GM12891 (cell line): ENCODE data around the gene DNAJC21. TPM values are rescaled to one million over a fixed set of nuclear protein-coding genes. Genes with fewer than 3 reads are reported as not detected.

Experiments used
- DNase-seq: peaks from one replicate; pipeline ENCODE4 v3.0.0; 2011; ENCODE audit warnings: low spot score; ENCODE audit not compliant: insufficient read length
- FAIRE-seq: peaks from 2 replicates; lab custom pipeline; 2011; peaks lifted over from hg19 to GRCh38; lab: Jason Lieb, UNC
- PAX5 ChIP-seq: IDR thresholded peaks from 2 replicates; pipeline ENCODE4 v1.6.1; 2011; ENCODE audit warnings: low read length, moderate library complexity, mild to moderate bottlenecking; ENCODE audit not compliant: insufficient read depth, severe bottlenecking
- POLR2A ChIP-seq: IDR thresholded peaks from 2 replicates; pipeline ENCODE4 v1.6.1; 2011; ENCODE audit warnings: low read depth, low read length, control low read depth
- POLR2AphosphoS5 ChIP-seq: IDR thresholded peaks from 2 replicates; pipeline ENCODE4 v1.6.1; 2011; ENCODE audit warnings: low read depth, low read length, control low read depth
- POU2F2 ChIP-seq: IDR thresholded peaks from 2 replicates; pipeline ENCODE4 v1.6.1; 2011; ENCODE audit warnings: low read depth, mild to moderate bottlenecking, control low read depth, low read length, moderate library complexity
- SPI1 ChIP-seq: IDR thresholded peaks from 2 replicates; pipeline ENCODE4 v1.6.1; 2011; ENCODE audit warnings: low read depth, low read length, control low read depth
- TAF1 ChIP-seq: IDR thresholded peaks from 2 replicates; pipeline ENCODE4 v1.6.1; 2011; ENCODE audit warnings: low read depth, low read length, control low read depth
- polyA plus RNA-seq: library from polyadenylated mRNA; unstranded; fragments of >200 nt; gene quantifications from one replicate; pipeline ENCODE4 v1.2.1, GENCODE V29; 2012; ENCODE audit warnings: low read depth, missing spikeins, inconsistent platforms; ENCODE audit not compliant: missing spikeins

DNAJC21 gene
- polyA plus RNA-seq, result 28.5 TPM

- FAIRE-seq, result peak; percentile 95
- TF ChIP-seq POLR2AphosphoS5 (no peak), SPI1 (0 out of 2 replicates have a peak, but pooled peaks have one; percentile 17), TAF1 (no peak)
- DNase-seq, result peak; percentile 93
Observed at GRCh38 chr5:34929134-34929719, at the start of gene DNAJC21. TSS of gene DNAJC21 (plus strand) at chr5:34929559. CDS start at chr5:34929820, 261 bp downstream.

- no peak for DNase-seq
Observed at GRCh38 chr5:34881246-34881645, 48.1 kb upstream of the DNAJC21 start.

GRCh38 chr5:34886392-34887119 lies 42.8 kb upstream of the DNAJC21 start:
- FAIRE-seq (no peak), DNase-seq (no peak)
- TF ChIP-seq POLR2A (no peak), SPI1 (no peak), POU2F2 (no peak), PAX5 (no peak), POLR2AphosphoS5 (no peak), TAF1 (no peak)

More at GRCh38 chr5:34881246-34881645, 48.1 kb upstream of the DNAJC21 start:
- no peak for FAIRE-seq
- no peak for TF ChIP-seq SPI1

- DNase-seq (no peak), FAIRE-seq (no peak)
- TF ChIP-seq SPI1 (no peak), POLR2AphosphoS5 (no peak), PAX5 (no peak), POU2F2 (no peak), POLR2A (no peak), TAF1 (no peak)
Observed at GRCh38 chr5:34889394-34889793, 40.0 kb upstream of the DNAJC21 start.

- FAIRE-seq (no peak), DNase-seq (no peak)
- no peak for TF ChIP-seq POLR2AphosphoS5
- no peak for TF ChIP-seq POU2F2
- TF ChIP-seq SPI1, result no peak
- TF ChIP-seq TAF1, result no peak
- TF ChIP-seq PAX5, result no peak
- TF ChIP-seq POLR2A, result no peak
Observed at GRCh38 chr5:34891981-34892380, 37.4 kb upstream of the DNAJC21 start.

GRCh38 chr5:34892414-34892813 lies 36.9 kb upstream of the DNAJC21 start:
- FAIRE-seq (no peak), DNase-seq (no peak)
- TF ChIP-seq SPI1 (no peak), POU2F2 (no peak), PAX5 (no peak), POLR2AphosphoS5 (no peak), POLR2A (no peak), TAF1 (no peak)

GRCh38 chr5:34894716-34895115 lies 34.6 kb upstream of the DNAJC21 start:
- no peak for DNase-seq
- no peak for FAIRE-seq
- TF ChIP-seq TAF1 (no peak), SPI1 (no peak), POLR2AphosphoS5 (no peak), PAX5 (no peak)

- DNase-seq, result no peak
- TF ChIP-seq POLR2A, result no peak
- no peak for TF ChIP-seq PAX5
- no peak for TF ChIP-seq SPI1
- no peak for TF ChIP-seq POLR2AphosphoS5
- no peak for TF ChIP-seq TAF1
- TF ChIP-seq POU2F2, result no peak
- FAIRE-seq, result no peak
Observed at GRCh38 chr5:34895641-34896419, 33.5 kb upstream of the DNAJC21 start.

- DNase-seq (no peak), FAIRE-seq (no peak)
- TF ChIP-seq PAX5, result no peak
- TF ChIP-seq POLR2A, result no peak
- no peak for TF ChIP-seq TAF1
- TF ChIP-seq POLR2AphosphoS5, result no peak
- TF ChIP-seq SPI1, result no peak
- no peak for TF ChIP-seq POU2F2
Observed at GRCh38 chr5:34897646-34898045, 31.7 kb upstream of the DNAJC21 start.

GRCh38 chr5:34898258-34898895 lies 31.0 kb upstream of the DNAJC21 start:
- DNase-seq (peak; percentile 33), FAIRE-seq (peak; percentile 89)
- TF ChIP-seq SPI1, result no peak
- TF ChIP-seq POU2F2, result 0 out of 2 replicates have a peak, but pooled peaks have one; percentile 23
